Sigmoid colon (tissue), 7 donors: ENCODE data around the gene RALGAPB. TPM values are rescaled to one million over a fixed set of nuclear protein-coding genes. Genes with fewer than 3 reads are reported as not detected.

Experiments used
- DNase-seq: peaks from one replicate; pipeline ENCODE4 v3.0.0-alpha.2; 2019
- H3K27ac ChIP-seq, 4 donors: fragments of 200-600 bp; sonication (generic); one replicate each; pipeline ENCODE4 v1.5.1; 2016 to 2019; ENCODE audit warnings: mild to moderate bottlenecking in 1 of 4
- H3K27me3 ChIP-seq, 3 donors: fragments of 200-600 bp; sonication (generic); one replicate each; pipeline ENCODE4 v1.5.1; 2019; ENCODE audit warnings: mild to moderate bottlenecking in 1 of 3
- H3K36me3 ChIP-seq, 4 donors: fragments of 200-600 bp; sonication (generic); one replicate each; pipeline ENCODE4 v1.5.1; 2016 to 2019
- H3K4me1 ChIP-seq, 4 donors: fragments of 200-600 bp; sonication (generic); one replicate each; pipeline ENCODE4 v1.5.1; 2017 to 2019
- H3K4me3 ChIP-seq, 4 donors: fragments of 200-600 bp; sonication (generic); one replicate each; pipeline ENCODE4 v1.5.1; 2017 to 2019; ENCODE audit warnings: mild to moderate bottlenecking in 2 of 4, moderate library complexity in 1 of 4
- H3K9me3 ChIP-seq, 4 donors: fragments of 200-600 bp in 3 of 4; sonication (generic) in 3 of 4; one replicate each; pipeline versions ENCODE4 v1.5.1 to v1.6.1; 2013 to 2019
- CTCF ChIP-seq, 4 experiments: fragments of 450-650 bp in 3 of 4; fragments of 200-600 bp in 1 of 4; IDR thresholded peaks; one replicate each; pipeline ENCODE4 v1.5.1; 2016 to 2019; ENCODE audit warnings: antibody characterized with exemption in 4 of 4, mild to moderate bottlenecking in 3 of 4, moderate library complexity in 2 of 4
- EP300 ChIP-seq, 4 donors: sonication (generic); formaldehyde crosslinking; IDR thresholded peaks; one replicate each; pipeline ENCODE4 v1.6.1; 2017; ENCODE audit warnings: antibody characterized with exemption in 4 of 4
- POLR2A ChIP-seq, 2 donors: fragments of 450-650 bp; IDR thresholded peaks; one replicate each; pipeline ENCODE4 v1.6.1; 2016; ENCODE audit warnings: antibody characterized with exemption in 2 of 2, mild to moderate bottlenecking in 2 of 2, moderate library complexity in 2 of 2
- POLR2AphosphoS5 ChIP-seq, 4 donors: sonication (generic); formaldehyde crosslinking; IDR thresholded peaks; one replicate each; pipeline ENCODE4 v1.6.1; 2017; ENCODE audit warnings: antibody characterized with exemption in 4 of 4
- WGBS, 2 donors: extraction: QIAGEN DNeasy Blood & Tissue Kit; methylation state at CpG; one replicate each; pipeline ENCODE4 v1.1.7; 2013; 5-methylcytosine and 5-hydroxymethylcytosine counted together
- intact Hi-C: fragments of 100-400 bp; cut with DNase I; formaldehyde crosslinking; loops from one replicate; pipeline ENCODE4 v1.15.1; 2023
- polyA plus RNA-seq, 3 donors: library from polyadenylated mRNA; stranded (reverse); fragments of 200-250 nt; gene quantifications; one replicate each; pipeline ENCODE4 v1.2.3, GENCODE V29; 2013
- total RNA-seq, 4 donors: library from RNA; depleted of rRNA; stranded (reverse); fragments of >200 nt; gene quantifications; one replicate each; pipeline ENCODE4 v1.1.0, GENCODE V29; 2016
- donor health status: healthy with polysubstance abuse.
- donor health status: Bipolar disorder and iron deficiency.
- donor health status: healthy.

Gene RALGAPB
- total and polyA plus RNA-seq, 7 donors, result 7.2 to 37.9 (median 29.3) TPM

- no peaks in the 10 kb centered on the region for H3K9me3 ChIP-seq
- no peaks in the 10 kb centered on the region for H3K27me3 ChIP-seq
- intact Hi-C loops, result no loop called here
- no peak overlapping the region for H3K4me3 ChIP-seq
- no peaks in the 10 kb centered on the region for H3K4me1 ChIP-seq
- WGBS, 2 donors, result 84 to 87% methylated on average over 15 of the region's 15 CpGs
- no peak overlapping the region for H3K27ac ChIP-seq
- no peak for DNase-seq
- TF ChIP-seq POLR2AphosphoS5 (IDR thresholded peaks at IDR 0.05), result no peak
- TF ChIP-seq EP300 (IDR thresholded peaks at IDR 0.05), result no peak
- no peak for TF ChIP-seq CTCF (IDR thresholded peaks at IDR 0.05)
- no peak for TF ChIP-seq POLR2A (IDR thresholded peaks at IDR 0.05)
- H3K36me3 ChIP-seq, result peaks cover 9 to 98% (median 82%) of the 10 kb centered on the region in 4 donors
Measured at GRCh38 chr20:38426006-38426897, 46.4 kb upstream of the RALGAPB start.

- intact Hi-C loops, result no loop called here
- TF ChIP-seq POLR2AphosphoS5 (IDR thresholded peaks at IDR 0.05) (no peak), CTCF (IDR thresholded peaks at IDR 0.05) (no peak), POLR2A (IDR thresholded peaks at IDR 0.05) (no peak), EP300 (IDR thresholded peaks at IDR 0.05) (no peak)
- Histone ChIP-seq H3K4me3 (no peak overlapping the region), H3K36me3 (peaks cover 15 to 98% (median 76%) of the 10 kb centered on the region in 4 donors), H3K27me3 (no peaks in the 10 kb centered on the region), H3K9me3 (no peaks in the 10 kb centered on the region), H3K4me1 (no peaks in the 10 kb centered on the region), H3K27ac (no peak overlapping the region)
- no peak for DNase-seq
- WGBS, 2 donors, result 80 to 91% methylated on average over 5 of the region's 5 CpGs
Measured at GRCh38 chr20:38427655-38428023, 45.0 kb upstream of the RALGAPB start.

- Histone ChIP-seq H3K4me3 (no peak overlapping the region), H3K27ac (no peak overlapping the region), H3K36me3 (peaks cover 15 to 98% (median 72%) of the 10 kb centered on the region in 4 donors), H3K27me3 (no peaks in the 10 kb centered on the region), H3K4me1 (peaks cover 0 to 4% (median 3%) of the 10 kb centered on the region in 4 donors), H3K9me3 (no peaks in the 10 kb centered on the region)
- no peak for TF ChIP-seq EP300 (IDR thresholded peaks at IDR 0.05)
- TF ChIP-seq CTCF (IDR thresholded peaks at IDR 0.05), result no peak
- no peak for TF ChIP-seq POLR2A (IDR thresholded peaks at IDR 0.05)
- TF ChIP-seq POLR2AphosphoS5 (IDR thresholded peaks at IDR 0.05), result no peak
- 86% methylated on average over 3 of the region's 3 CpGs for WGBS, 2 donors
- DNase-seq, result no peak
- intact Hi-C loops, result no loop called here
Measured at GRCh38 chr20:38428800-38429199, 43.8 kb upstream of the RALGAPB start.

GRCh38 chr20:38429301-38429700 lies 43.3 kb upstream of the RALGAPB start:
- 66 to 82% methylated on average over 3 of the region's 3 CpGs for WGBS, 2 donors
- H3K36me3 ChIP-seq, result peaks cover 15 to 95% (median 70%) of the 10 kb centered on the region in 4 donors
- intact Hi-C loops, result no loop called here
- no peak overlapping the region for H3K27ac ChIP-seq
- TF ChIP-seq CTCF (IDR thresholded peaks at IDR 0.05) (no peak), EP300 (IDR thresholded peaks at IDR 0.05) (no peak), POLR2AphosphoS5 (IDR thresholded peaks at IDR 0.05) (no peak), POLR2A (IDR thresholded peaks at IDR 0.05) (no peak)
- H3K4me3 ChIP-seq, result no peak overlapping the region
- H3K4me1 ChIP-seq, result peaks cover 0 to 9% (median 8%) of the 10 kb centered on the region in 4 donors
- H3K27me3 ChIP-seq, result no peaks in the 10 kb centered on the region
- DNase-seq, result no peak
- no peaks in the 10 kb centered on the region for H3K9me3 ChIP-seq
